Activated CD4-positive, alpha-beta T cell treated with anti-CD3 and anti-CD28 coated beads, Interleukin-2, amount 10 ng/mL, durations not matched to agents 7 days and 5 days (primary cell): ENCODE results near the gene SERPINB8. TPM values are rescaled to one million over a fixed set of nuclear protein-coding genes. Genes with fewer than 3 reads are reported as not detected.
A peak's percentile ranks its signal among the peaks of the same experiment; 100 is the strongest.

Source experiments
- CTCF ChIA-PET: fragments of 350-600 bp; sonication (Branson Sonifier 250); formaldehyde crosslinking; loops from one replicate; lab custom pipeline; 2021; ENCODE audit warnings: antibody characterized with exemption; lab: Charles Lee
- POLR2A ChIA-PET: fragments of 350-600 bp; sonication (Branson Sonifier 250); formaldehyde crosslinking; loops from one replicate; lab custom pipeline; 2021; ENCODE audit warnings: antibody characterized with exemption; lab: Charles Lee
- DNase-seq: peaks from one replicate; pipeline ENCODE4 v3.0.0-alpha.2; 2020
- H3K27ac Mint-ChIP-seq: one replicate; pipeline ENCODE4 v1.8.0; 2021; ENCODE audit warnings: mild to moderate bottlenecking, moderate library complexity, mixed read lengths
- H3K27me3 Mint-ChIP-seq: one replicate; pipeline ENCODE4 v1.8.0; 2021; ENCODE audit warnings: mixed read lengths
- H3K36me3 Mint-ChIP-seq: one replicate; pipeline ENCODE4 v1.8.0; 2021; ENCODE audit warnings: low read depth, mixed read lengths
- H3K4me1 Mint-ChIP-seq: one replicate; pipeline ENCODE4 v1.8.0; 2021; ENCODE audit warnings: mixed read lengths
- H3K4me3 Mint-ChIP-seq: one replicate; pipeline ENCODE4 v1.8.0; 2021; ENCODE audit warnings: mild to moderate bottlenecking, moderate library complexity, mixed read lengths
- H3K9me3 Mint-ChIP-seq: one replicate; pipeline ENCODE4 v1.8.0; 2021; ENCODE audit warnings: mixed read lengths
- total RNA-seq, 2 experiments: library from RNA; stranded (reverse); gene quantifications; one replicate each; pipeline ENCODE4 v1.2.3, GENCODE V29; 2021

Gene SERPINB8
- total RNA-seq, 2 experiments from 2014 or later: 5.3 to 6.1 TPM

GRCh38 chr18:63972002-63972376 is 2.1 kb downstream of the SERPINB8 start:
- H3K27me3 Mint-ChIP-seq: no peaks in the 10 kb centered on the region
- no peak for DNase-seq
- no peaks in the 10 kb centered on the region for H3K36me3 Mint-ChIP-seq
- no peak overlapping the region for H3K27ac Mint-ChIP-seq
- no peaks in the 10 kb centered on the region for H3K9me3 Mint-ChIP-seq
- H3K4me3 Mint-ChIP-seq: no peak overlapping the region
- peaks cover 29% of the 10 kb centered on the region for H3K4me1 Mint-ChIP-seq
- CTCF ChIA-PET: interaction anchor here (0.6 kb wide), 1 partner anchor 9 kb away, joined by 3 read pairs; no protein-coding TSS in a partner anchor
- POLR2A ChIA-PET: no interaction called here

DNA sequence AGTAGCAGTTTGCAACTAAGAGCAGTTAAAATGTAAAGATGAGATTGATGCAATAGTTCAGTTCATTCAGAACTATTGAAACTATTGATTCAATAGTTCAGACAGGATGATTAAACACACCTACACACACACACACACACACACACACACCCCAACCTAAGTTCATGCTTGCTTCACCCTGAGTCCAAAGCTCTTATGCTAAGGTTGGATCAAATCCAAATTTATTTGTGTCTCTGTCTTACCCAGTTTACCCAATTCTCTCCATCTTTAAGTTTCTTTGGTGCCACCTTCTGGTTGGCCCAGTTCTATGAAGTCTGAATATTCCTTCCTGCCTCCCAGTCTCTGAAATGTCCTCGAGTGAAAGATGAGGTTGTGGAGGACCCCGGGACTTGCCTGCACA is 5.1 kb downstream of the SERPINB8 start:
- H3K27ac Mint-ChIP-seq: no peak overlapping the region
- ChIA-PET POLR2A (no interaction called here), CTCF (interaction anchor here (0.7 to 2.2 kb wide), 2 partner anchors 11 to 1470 kb away, joined by 3 to 15 read pairs; no protein-coding TSS in a partner anchor)
- DNase-seq: no peak
- no peak overlapping the region for H3K4me3 Mint-ChIP-seq
- H3K27me3 Mint-ChIP-seq: no peaks in the 10 kb centered on the region
- H3K4me1 Mint-ChIP-seq: peaks cover 26% of the 10 kb centered on the region
- H3K36me3 Mint-ChIP-seq: no peaks in the 10 kb centered on the region
- H3K9me3 Mint-ChIP-seq: no peaks in the 10 kb centered on the region

DNA sequence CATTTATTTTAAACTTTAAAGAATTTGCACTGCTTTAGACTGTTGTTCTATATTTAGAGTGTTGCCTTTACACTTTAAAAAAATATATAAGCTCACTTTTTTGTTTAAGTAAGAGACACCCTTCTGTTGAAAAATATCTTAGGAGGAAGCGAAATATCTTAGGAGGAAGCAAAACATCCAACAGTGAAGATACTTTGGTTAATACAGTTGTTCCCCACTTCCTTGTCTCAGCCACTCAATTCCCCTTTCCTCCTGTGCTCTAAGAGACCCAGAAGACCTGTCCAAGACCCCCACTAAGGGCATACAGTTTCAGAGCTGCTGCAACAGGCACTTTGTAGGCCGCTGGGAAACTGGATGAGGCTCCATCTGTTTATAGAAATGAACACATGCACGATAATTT is 5.7 kb downstream of the SERPINB8 start:
- POLR2A ChIA-PET: no interaction called here
- no peaks in the 10 kb centered on the region for H3K36me3 Mint-ChIP-seq
- H3K4me1 Mint-ChIP-seq: peaks cover 29% of the 10 kb centered on the region
- H3K27ac Mint-ChIP-seq: no peak overlapping the region
- CTCF ChIA-PET: interaction anchor here (0.7 to 2.2 kb wide), 2 partner anchors 12 to 1470 kb away, joined by 3 to 15 read pairs; no protein-coding TSS in a partner anchor
- no peaks in the 10 kb centered on the region for H3K27me3 Mint-ChIP-seq
- no peak for DNase-seq
- H3K9me3 Mint-ChIP-seq: no peaks in the 10 kb centered on the region
- no peak overlapping the region for H3K4me3 Mint-ChIP-seq

DNA sequence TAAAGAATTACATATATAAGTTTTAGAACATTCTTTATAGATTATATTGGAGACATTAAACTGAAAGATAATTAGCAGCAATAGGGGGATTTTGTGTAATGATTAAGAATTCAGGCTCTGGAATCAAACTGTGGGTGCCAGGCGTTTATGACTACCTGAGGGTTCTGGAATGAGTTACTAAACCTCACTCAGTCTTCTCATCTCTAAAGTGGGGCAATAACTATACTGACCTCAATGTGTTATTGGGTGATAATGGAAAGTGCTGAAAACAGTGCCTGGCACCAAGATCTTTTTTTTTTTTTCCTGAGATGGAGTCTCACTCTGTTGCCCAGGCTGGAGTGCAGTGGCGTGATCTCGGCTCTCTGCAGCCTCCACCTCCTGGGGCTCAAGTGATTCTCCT is 7.2 kb downstream of the SERPINB8 start:
- Mint-ChIP-seq H3K4me1 (peaks cover 19% of the 10 kb centered on the region), H3K4me3 (no peak overlapping the region), H3K27ac (no peak overlapping the region), H3K9me3 (no peaks in the 10 kb centered on the region), H3K36me3 (peaks cover 1% of the 10 kb centered on the region), H3K27me3 (no peaks in the 10 kb centered on the region)
- CTCF ChIA-PET: no interaction called here
- no peak for DNase-seq
- POLR2A ChIA-PET: no interaction called here

- Mint-ChIP-seq H3K9me3 (no peaks in the 10 kb centered on the region), H3K27me3 (no peaks in the 10 kb centered on the region), H3K4me3 (no peak overlapping the region), H3K27ac (peak overlapping the region; percentile 27), H3K36me3 (peaks cover 1% of the 10 kb centered on the region), H3K4me1 (peaks cover 17% of the 10 kb centered on the region)
- CTCF ChIA-PET: interaction anchor here (0.5 kb wide), 1 partner anchor 185 kb away, joined by 3 read pairs; no protein-coding TSS in a partner anchor
- POLR2A ChIA-PET: no interaction called here
- DNase-seq: peak; percentile 52
These were observed 9.6 kb downstream of the SERPINB8 start for GRCh38 chr18:63979409-63979920.

DNA sequence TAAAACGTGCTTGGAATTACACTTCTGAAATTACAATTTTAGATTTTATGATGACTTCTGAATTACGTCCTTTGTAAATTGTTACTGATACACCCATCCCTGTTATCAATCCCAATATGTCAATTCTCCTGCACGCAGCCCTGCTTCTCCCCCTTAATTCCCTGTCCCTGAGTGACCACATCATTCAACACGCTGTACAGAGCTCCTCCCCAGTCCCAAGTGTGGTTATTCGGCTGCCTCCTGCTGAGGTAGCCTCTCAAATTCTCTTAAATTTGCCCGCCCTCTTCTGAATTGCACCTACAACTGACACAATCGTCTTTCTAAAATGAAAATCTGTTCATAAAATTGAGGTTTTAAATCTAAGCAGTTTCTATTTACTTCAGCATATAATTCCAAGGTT is 10.1 kb downstream of the SERPINB8 start:
- H3K4me3 Mint-ChIP-seq: no peak overlapping the region
- H3K36me3 Mint-ChIP-seq: peaks cover 1% of the 10 kb centered on the region
- H3K9me3 Mint-ChIP-seq: no peaks in the 10 kb centered on the region
- DNase-seq: no peak
- H3K27me3 Mint-ChIP-seq: no peaks in the 10 kb centered on the region
- H3K27ac Mint-ChIP-seq: peak overlapping the region; percentile 27
- POLR2A ChIA-PET: no interaction called here
- H3K4me1 Mint-ChIP-seq: peaks cover 14% of the 10 kb centered on the region
- CTCF ChIA-PET: no interaction called here

- H3K9me3 Mint-ChIP-seq: no peaks in the 10 kb centered on the region
- H3K4me3 Mint-ChIP-seq: no peak overlapping the region
- POLR2A ChIA-PET: no interaction called here
- peaks cover 1% of the 10 kb centered on the region for H3K36me3 Mint-ChIP-seq
- H3K27me3 Mint-ChIP-seq: no peaks in the 10 kb centered on the region
- peaks cover 12% of the 10 kb centered on the region for H3K4me1 Mint-ChIP-seq
- no peak overlapping the region for H3K27ac Mint-ChIP-seq
- CTCF ChIA-PET: no interaction called here
- no peak for DNase-seq
These were observed 11.1 kb downstream of the SERPINB8 start for GRCh38 chr18:63980896-63981460.

- no peaks in the 10 kb centered on the region for H3K27me3 Mint-ChIP-seq
- peaks cover 1% of the 10 kb centered on the region for H3K36me3 Mint-ChIP-seq
- DNase-seq: no peak
- no peak overlapping the region for H3K4me3 Mint-ChIP-seq
- no peaks in the 10 kb centered on the region for H3K9me3 Mint-ChIP-seq
- ChIA-PET POLR2A (no interaction called here), CTCF (no interaction called here)
- H3K4me1 Mint-ChIP-seq: peaks cover 12% of the 10 kb centered on the region
- H3K27ac Mint-ChIP-seq: no peak overlapping the region
These were observed 11.8 kb downstream of the SERPINB8 start for GRCh38 chr18:63981719-63982118.

DNA sequence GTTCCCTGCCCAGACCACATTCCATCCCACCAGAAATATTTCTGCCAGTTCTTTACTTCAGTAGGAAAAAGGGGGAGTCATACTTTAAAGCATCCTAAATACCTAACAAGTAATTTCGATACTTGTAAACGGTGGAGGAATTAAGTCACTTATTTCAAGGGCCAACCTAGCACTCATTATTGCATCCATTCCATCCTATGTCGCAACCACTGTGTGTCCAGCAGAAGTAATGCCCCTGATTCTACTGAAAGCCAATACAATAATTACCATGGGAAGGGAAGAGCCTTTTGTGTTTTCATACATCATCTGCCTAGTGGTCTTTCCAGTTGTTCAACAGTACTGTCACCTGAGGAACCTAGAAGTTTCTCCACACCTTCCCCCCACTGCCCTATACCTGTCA is 12.5 kb downstream of the SERPINB8 start:
- no peaks in the 10 kb centered on the region for H3K27me3 Mint-ChIP-seq
- no peak overlapping the region for H3K27ac Mint-ChIP-seq
- H3K4me1 Mint-ChIP-seq: peaks cover 12% of the 10 kb centered on the region
- ChIA-PET POLR2A (no interaction called here), CTCF (no interaction called here)
- no peaks in the 10 kb centered on the region for H3K9me3 Mint-ChIP-seq
- H3K36me3 Mint-ChIP-seq: peaks cover 1% of the 10 kb centered on the region
- no peak overlapping the region for H3K4me3 Mint-ChIP-seq
- no peak for DNase-seq

DNA sequence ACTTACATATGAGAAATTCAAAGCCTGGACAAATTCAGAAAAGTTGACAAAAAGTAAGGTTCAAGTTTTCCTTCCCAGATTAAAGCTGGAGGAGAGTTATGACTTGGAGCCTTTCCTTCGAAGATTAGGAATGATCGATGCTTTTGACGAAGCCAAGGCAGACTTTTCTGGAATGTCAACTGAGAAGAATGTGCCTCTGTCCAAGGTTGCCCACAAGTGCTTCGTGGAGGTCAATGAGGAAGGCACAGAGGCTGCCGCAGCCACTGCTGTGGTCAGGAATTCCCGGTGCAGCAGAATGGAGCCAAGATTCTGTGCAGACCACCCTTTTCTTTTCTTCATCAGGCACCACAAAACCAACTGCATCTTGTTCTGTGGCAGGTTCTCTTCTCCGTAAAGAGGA is 17.0 kb downstream of the SERPINB8 start:
- H3K27me3 Mint-ChIP-seq: no peaks in the 10 kb centered on the region
- H3K36me3 Mint-ChIP-seq: no peaks in the 10 kb centered on the region
- H3K4me1 Mint-ChIP-seq: no peaks in the 10 kb centered on the region
- ChIA-PET CTCF (no interaction called here), POLR2A (no interaction called here)
- no peak for DNase-seq
- no peaks in the 10 kb centered on the region for H3K9me3 Mint-ChIP-seq
- H3K27ac Mint-ChIP-seq: no peak overlapping the region
- no peak overlapping the region for H3K4me3 Mint-ChIP-seq

DNA sequence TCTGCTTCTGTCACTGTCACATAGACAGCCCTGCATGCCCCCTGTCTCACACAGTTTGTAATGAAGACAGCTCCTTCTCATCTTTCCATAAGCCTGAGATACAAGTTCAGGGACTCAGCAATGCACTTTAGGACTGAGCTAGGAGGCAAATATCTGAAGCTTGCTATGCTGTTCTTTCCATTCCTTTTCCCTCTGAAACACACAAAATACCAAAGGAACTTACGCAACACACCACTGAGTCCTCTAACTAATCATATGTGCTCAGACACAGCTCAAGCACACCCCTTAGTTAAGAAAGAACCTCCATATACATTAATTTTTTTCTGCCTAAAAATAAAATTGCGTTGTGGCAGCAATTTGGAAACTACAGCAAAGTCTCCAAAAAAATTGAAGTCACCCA is 17.9 kb downstream of the SERPINB8 start:
- Mint-ChIP-seq H3K27me3 (no peaks in the 10 kb centered on the region), H3K9me3 (peaks cover 3% of the 10 kb centered on the region), H3K4me1 (no peaks in the 10 kb centered on the region), H3K4me3 (no peak overlapping the region), H3K36me3 (no peaks in the 10 kb centered on the region), H3K27ac (no peak overlapping the region)
- ChIA-PET CTCF (no interaction called here), POLR2A (no interaction called here)
- no peak for DNase-seq

GRCh38 chr18:63992751-63993150 is 22.9 kb downstream of the SERPINB8 start:
- Mint-ChIP-seq H3K36me3 (peaks cover 4% of the 10 kb centered on the region), H3K27me3 (no peaks in the 10 kb centered on the region), H3K9me3 (peaks cover 20% of the 10 kb centered on the region), H3K4me1 (no peaks in the 10 kb centered on the region), H3K4me3 (no peak overlapping the region), H3K27ac (no peak overlapping the region)
- POLR2A ChIA-PET: no interaction called here
- no peak for DNase-seq
- CTCF ChIA-PET: interaction anchor here (1.0 kb wide), 1 partner anchor 29 kb away, joined by 3 read pairs; no protein-coding TSS in a partner anchor

DNA sequence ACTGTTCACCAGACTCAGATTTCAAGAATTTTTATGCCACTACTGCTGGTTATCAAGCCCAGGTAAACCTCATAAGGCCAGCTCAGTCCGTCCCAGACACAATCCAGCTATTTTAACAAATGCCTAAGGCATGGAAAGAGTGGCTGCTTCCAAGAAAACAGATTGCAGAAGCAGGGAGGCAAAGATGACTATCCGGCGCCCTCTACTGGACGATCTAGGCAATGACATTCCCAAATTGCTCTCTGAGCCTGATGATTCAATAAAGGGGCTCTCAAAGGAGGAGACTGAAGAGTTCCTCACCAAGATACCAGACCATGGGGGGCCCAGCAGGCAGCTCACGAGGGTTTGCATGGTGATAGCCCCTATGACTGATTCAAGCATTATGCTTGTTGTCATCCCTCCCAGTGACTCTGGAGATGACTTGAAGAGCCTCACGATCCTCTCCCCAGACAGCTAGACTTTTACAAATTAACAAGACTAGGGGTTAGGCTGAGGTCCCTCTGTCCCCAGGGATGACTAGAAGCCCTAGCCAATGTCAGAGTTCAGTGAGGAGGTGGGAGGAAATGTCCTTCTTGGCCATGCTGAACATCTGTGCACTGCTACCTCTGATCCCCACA is 25.0 kb downstream of the SERPINB8 start:
- Mint-ChIP-seq H3K4me1 (no peaks in the 10 kb centered on the region), H3K36me3 (peaks cover 4% of the 10 kb centered on the region), H3K27ac (no peak overlapping the region), H3K9me3 (peaks cover 20% of the 10 kb centered on the region), H3K4me3 (no peak overlapping the region), H3K27me3 (no peaks in the 10 kb centered on the region)
- peak; percentile 30 for DNase-seq
- CTCF ChIA-PET: no interaction called here
- POLR2A ChIA-PET: no interaction called here
